ENCODE measurements around the gene RANBP17. TPM values are rescaled to one million over a fixed set of nuclear protein-coding genes. Genes with fewer than 3 reads are reported as not detected.

The RANBP17 gene
- polyA plus RNA-seq, 1 donor from 2014 or later: 25.5 TPM

DNA sequence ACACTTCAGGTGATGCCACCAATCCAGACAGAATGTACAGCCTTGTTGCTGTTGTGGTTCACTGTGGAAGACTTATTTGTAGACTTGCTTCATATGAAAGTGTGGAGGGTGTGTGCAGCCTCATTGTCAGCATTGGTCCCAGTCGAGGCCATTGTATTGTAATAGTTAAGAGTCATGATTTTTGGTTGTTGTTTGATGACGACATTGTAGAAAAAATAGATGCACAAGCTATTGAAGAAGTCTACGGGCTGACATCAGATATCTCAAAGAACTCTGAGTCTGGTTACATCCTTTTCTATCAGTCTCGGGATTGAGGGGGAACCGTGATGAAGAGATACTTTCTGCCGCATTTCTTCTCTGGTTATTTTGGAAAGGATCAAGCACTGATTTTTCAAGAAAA is 390.9 kb downstream of the RANBP17 start:
- no peak overlapping the region for H3K9ac ChIP-seq (ENCODE audit: low read length)
- H3K9me3 ChIP-seq (ENCODE audit: low read length): peaks cover 10% of the 10 kb centered on the region
- peaks cover 8% of the 10 kb centered on the region for H3K36me3 ChIP-seq (ENCODE audit: insufficient read depth, low read length)
- H3K27me3 ChIP-seq (ENCODE audit: insufficient read depth, low read depth, low read length): no peaks in the 10 kb centered on the region
- H4K20me1 ChIP-seq (ENCODE audit: insufficient read depth): no peaks in the 10 kb centered on the region
- no peak overlapping the region for H3K27ac ChIP-seq (ENCODE audit: low read length)
- no peak overlapping the region for H3K4me3 ChIP-seq (ENCODE audit: low read length)
- no peak for TF ChIP-seq EP300 (conservative IDR thresholded peaks at IDR 0.05; ENCODE audit: poor library complexity, severe bottlenecking)
- TF ChIP-seq, protein P1, sequence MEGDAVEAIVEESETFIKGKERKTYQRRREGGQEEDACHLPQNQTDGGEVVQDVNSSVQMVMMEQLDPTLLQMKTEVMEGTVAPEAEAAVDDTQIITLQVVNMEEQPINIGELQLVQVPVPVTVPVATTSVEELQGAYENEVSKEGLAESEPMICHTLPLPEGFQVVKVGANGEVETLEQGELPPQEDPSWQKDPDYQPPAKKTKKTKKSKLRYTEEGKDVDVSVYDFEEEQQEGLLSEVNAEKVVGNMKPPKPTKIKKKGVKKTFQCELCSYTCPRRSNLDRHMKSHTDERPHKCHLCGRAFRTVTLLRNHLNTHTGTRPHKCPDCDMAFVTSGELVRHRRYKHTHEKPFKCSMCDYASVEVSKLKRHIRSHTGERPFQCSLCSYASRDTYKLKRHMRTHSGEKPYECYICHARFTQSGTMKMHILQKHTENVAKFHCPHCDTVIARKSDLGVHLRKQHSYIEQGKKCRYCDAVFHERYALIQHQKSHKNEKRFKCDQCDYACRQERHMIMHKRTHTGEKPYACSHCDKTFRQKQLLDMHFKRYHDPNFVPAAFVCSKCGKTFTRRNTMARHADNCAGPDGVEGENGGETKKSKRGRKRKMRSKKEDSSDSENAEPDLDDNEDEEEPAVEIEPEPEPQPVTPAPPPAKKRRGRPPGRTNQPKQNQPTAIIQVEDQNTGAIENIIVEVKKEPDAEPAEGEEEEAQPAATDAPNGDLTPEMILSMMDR (IDR thresholded peaks at IDR 0.05; ENCODE audit: poor library complexity, severe bottlenecking): no peak
- TF ChIP-seq EZH2 (IDR thresholded peaks at IDR 0.05; ENCODE audit: borderline replicate concordance, insufficient read depth, low read length, poor library complexity, severe bottlenecking): no peak
- TF ChIP-seq MXI1 (conservative IDR thresholded peaks at IDR 0.05; ENCODE audit: poor library complexity, severe bottlenecking): no peak
- no peak for TF ChIP-seq RAD21 (conservative IDR thresholded peaks at IDR 0.05)
- TF ChIP-seq, protein P2, sequence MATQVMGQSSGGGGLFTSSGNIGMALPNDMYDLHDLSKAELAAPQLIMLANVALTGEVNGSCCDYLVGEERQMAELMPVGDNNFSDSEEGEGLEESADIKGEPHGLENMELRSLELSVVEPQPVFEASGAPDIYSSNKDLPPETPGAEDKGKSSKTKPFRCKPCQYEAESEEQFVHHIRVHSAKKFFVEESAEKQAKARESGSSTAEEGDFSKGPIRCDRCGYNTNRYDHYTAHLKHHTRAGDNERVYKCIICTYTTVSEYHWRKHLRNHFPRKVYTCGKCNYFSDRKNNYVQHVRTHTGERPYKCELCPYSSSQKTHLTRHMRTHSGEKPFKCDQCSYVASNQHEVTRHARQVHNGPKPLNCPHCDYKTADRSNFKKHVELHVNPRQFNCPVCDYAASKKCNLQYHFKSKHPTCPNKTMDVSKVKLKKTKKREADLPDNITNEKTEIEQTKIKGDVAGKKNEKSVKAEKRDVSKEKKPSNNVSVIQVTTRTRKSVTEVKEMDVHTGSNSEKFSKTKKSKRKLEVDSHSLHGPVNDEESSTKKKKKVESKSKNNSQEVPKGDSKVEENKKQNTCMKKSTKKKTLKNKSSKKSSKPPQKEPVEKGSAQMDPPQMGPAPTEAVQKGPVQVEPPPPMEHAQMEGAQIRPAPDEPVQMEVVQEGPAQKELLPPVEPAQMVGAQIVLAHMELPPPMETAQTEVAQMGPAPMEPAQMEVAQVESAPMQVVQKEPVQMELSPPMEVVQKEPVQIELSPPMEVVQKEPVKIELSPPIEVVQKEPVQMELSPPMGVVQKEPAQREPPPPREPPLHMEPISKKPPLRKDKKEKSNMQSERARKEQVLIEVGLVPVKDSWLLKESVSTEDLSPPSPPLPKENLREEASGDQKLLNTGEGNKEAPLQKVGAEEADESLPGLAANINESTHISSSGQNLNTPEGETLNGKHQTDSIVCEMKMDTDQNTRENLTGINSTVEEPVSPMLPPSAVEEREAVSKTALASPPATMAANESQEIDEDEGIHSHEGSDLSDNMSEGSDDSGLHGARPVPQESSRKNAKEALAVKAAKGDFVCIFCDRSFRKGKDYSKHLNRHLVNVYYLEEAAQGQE (IDR thresholded peaks at IDR 0.05; ENCODE audit: borderline replicate concordance): no peak
- TF ChIP-seq POLR2AphosphoS5 (IDR thresholded peaks at IDR 0.05): no peak
- TF ChIP-seq TAF1 (IDR thresholded peaks at IDR 0.05; ENCODE audit: low read depth): no peak
- no peak for TF ChIP-seq SMC3 (conservative IDR thresholded peaks at IDR 0.05; ENCODE audit: poor library complexity)
- H3K79me2 ChIP-seq (replicated peaks; ENCODE audit: insufficient read depth, low read length): no peaks in the 10 kb centered on the region
- no peaks in the 10 kb centered on the region for H3K9me2 ChIP-seq (ENCODE audit: insufficient read depth, low read length)
- H3F3A ChIP-seq (ENCODE audit: insufficient read depth, low read length, poor library complexity, severe bottlenecking): no peaks in the 10 kb centered on the region
- H3K4me2 ChIP-seq (ENCODE audit: low read length): no peak overlapping the region
- no peak overlapping the region for H2AFZ ChIP-seq (ENCODE audit: low read depth, low read length)

DNA sequence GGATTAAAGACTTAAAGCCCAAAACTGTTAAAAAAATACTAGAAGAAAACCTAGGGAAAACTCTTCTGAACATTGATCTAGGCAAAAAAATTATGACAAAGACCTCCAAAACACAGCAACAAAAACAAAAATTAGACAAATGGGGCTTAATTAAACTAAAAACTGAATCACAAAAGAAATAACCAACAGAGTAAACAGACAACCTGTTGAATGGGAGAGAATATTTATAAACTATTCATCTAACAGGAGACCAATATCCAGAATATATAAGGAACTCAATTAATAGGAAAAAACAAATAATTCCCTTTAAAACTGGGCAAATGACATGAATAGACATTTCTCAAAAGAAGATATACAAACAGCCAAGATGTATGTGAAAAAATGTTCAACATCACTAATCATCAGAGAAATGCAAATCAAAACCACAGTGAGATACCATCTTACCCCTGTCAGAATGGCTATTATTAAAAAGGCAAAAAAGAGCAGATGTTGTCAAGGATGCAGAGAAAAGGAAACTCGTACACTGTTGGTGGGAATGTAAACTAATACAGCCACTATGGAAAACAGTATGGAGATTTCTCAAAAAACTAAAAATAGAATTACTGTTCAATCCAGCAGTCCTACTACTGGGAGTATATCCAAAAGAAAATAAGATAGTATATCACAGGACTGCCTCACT is 397.1 kb downstream of the RANBP17 start:
- H3K79me2 ChIP-seq (replicated peaks; ENCODE audit: insufficient read depth, low read length): no peaks in the 10 kb centered on the region
- no peak overlapping the region for H3K9ac ChIP-seq (ENCODE audit: low read length)

More for the DNA sequence above, 397.1 kb downstream of the RANBP17 start:
- Histone ChIP-seq H3K9me3 (ENCODE audit: low read length) (no peaks in the 10 kb centered on the region), H2AFZ (ENCODE audit: low read depth, low read length) (no peak overlapping the region), H3K9me2 (ENCODE audit: insufficient read depth, low read length) (no peaks in the 10 kb centered on the region), H3K27me3 (ENCODE audit: insufficient read depth, low read depth, low read length) (no peaks in the 10 kb centered on the region), H3K36me3 (ENCODE audit: insufficient read depth, low read length) (no peaks in the 10 kb centered on the region), H3K4me2 (ENCODE audit: low read length) (no peak overlapping the region), H3K27ac (ENCODE audit: low read length) (no peak overlapping the region), H3K4me3 (ENCODE audit: low read length) (no peak overlapping the region), H4K20me1 (ENCODE audit: insufficient read depth) (no peaks in the 10 kb centered on the region), H3F3A (ENCODE audit: insufficient read depth, low read length, poor library complexity, severe bottlenecking) (no peaks in the 10 kb centered on the region)
- TF ChIP-seq TAF1 (IDR thresholded peaks at IDR 0.05; ENCODE audit: low read depth): no peak
- TF ChIP-seq POLR2AphosphoS5 (IDR thresholded peaks at IDR 0.05): no peak
- no peak for TF ChIP-seq EZH2 (IDR thresholded peaks at IDR 0.05; ENCODE audit: borderline replicate concordance, insufficient read depth, low read length, poor library complexity, severe bottlenecking)
- TF ChIP-seq, protein P2 (IDR thresholded peaks at IDR 0.05; ENCODE audit: borderline replicate concordance): no peak
- no peak for TF ChIP-seq SMC3 (conservative IDR thresholded peaks at IDR 0.05; ENCODE audit: poor library complexity)
- no peak for TF ChIP-seq MXI1 (conservative IDR thresholded peaks at IDR 0.05; ENCODE audit: poor library complexity, severe bottlenecking)
- TF ChIP-seq RAD21 (conservative IDR thresholded peaks at IDR 0.05): no peak
- TF ChIP-seq EP300 (conservative IDR thresholded peaks at IDR 0.05; ENCODE audit: poor library complexity, severe bottlenecking): no peak
- TF ChIP-seq, protein P1 (IDR thresholded peaks at IDR 0.05; ENCODE audit: poor library complexity, severe bottlenecking): no peak
